AG10803 (cell line): ENCODE measurements around the gene HDAC9.
A peak's percentile ranks its signal among the peaks of the same experiment; 100 is the strongest.

Source experiments
- DNase-seq: peaks from one replicate; pipeline ENCODE4 v3.0.0; 2010; ENCODE audit warnings: low read depth
- H3K4me3 ChIP-seq: 2 replicates; pipeline ENCODE4 v1.5.1; 2011; ENCODE audit warnings: mild to moderate bottlenecking, low read length, control low read depth
- CTCF ChIP-seq: conservative IDR thresholded peaks from 2 replicates; pipeline ENCODE4 v1.5.1; 2011; ENCODE audit warnings: mild to moderate bottlenecking, low read length, control low read depth, inconsistent platforms

Gene HDAC9

GRCh38 chr7:18859318-18859717 lies 363.8 kb downstream of the HDAC9 start:
- H3K4me3 ChIP-seq, result no peak overlapping the region
- no peak for TF ChIP-seq CTCF

GRCh38 chr7:18860221-18860620 lies 364.7 kb downstream of the HDAC9 start:
- TF ChIP-seq CTCF, result no peak
- no peak for DNase-seq
- no peak overlapping the region for H3K4me3 ChIP-seq

More at GRCh38 chr7:18859318-18859717, 363.8 kb downstream of the HDAC9 start:
- no peak for DNase-seq

- no peak for TF ChIP-seq CTCF
- peak; percentile 77 for DNase-seq
- no peak overlapping the region for H3K4me3 ChIP-seq
These were observed 366.1 kb downstream of the HDAC9 start for GRCh38 chr7:18861514-18862118.

- no peak for DNase-seq
- no peak for TF ChIP-seq CTCF
These were observed 369.4 kb downstream of the HDAC9 start for GRCh38 chr7:18864967-18865366.

GRCh38 chr7:18866359-18867036 lies 370.9 kb downstream of the HDAC9 start:
- TF ChIP-seq CTCF, result no peak
- no peak overlapping the region for H3K4me3 ChIP-seq
- peak; percentile 100 for DNase-seq

More at GRCh38 chr7:18864967-18865366, 369.4 kb downstream of the HDAC9 start:
- no peak overlapping the region for H3K4me3 ChIP-seq

GRCh38 chr7:18872344-18872743 lies 376.8 kb downstream of the HDAC9 start:
- no peak overlapping the region for H3K4me3 ChIP-seq
- DNase-seq, result no peak
- no peak for TF ChIP-seq CTCF

- TF ChIP-seq CTCF, result peak; percentile 78
- peak; percentile 69 for DNase-seq
- H3K4me3 ChIP-seq, result no peak overlapping the region
These were observed 378.3 kb downstream of the HDAC9 start for GRCh38 chr7:18873734-18874336.
